ENCODE measurements around the gene LRRC9.

The LRRC9 gene

DNA sequence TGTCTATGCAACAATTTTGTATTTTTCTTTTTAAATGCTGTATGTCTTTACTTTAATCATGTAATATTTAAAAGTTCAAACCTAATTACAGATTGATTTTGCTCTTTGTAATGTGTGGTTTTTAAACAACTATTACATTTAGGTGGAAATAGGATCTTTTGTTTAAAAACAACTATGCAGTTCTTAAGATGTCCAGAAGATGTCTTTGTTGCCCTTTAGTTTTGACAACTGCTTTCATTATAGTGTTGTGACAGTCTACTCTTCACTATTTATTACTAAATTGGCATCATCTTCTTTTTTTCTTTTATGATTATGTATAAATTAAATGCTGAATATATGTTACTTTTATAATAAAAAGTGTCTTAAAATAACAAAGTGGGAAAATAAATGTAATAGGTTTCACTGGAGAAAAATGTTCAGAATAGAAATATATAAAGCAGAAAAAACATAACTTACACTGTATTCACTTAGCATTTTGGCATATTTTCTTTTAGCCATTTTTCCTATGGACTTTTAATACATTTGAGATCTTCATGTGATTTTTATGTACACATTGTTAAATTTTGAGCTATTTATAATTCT, 144.6 kb downstream of the LRRC9 start:
- no peak for TF ChIP-seq EZH2phosphoT487 (IDR thresholded peaks at IDR 0.05; ENCODE audit: borderline replicate concordance)
- TF ChIP-seq, protein P1, sequence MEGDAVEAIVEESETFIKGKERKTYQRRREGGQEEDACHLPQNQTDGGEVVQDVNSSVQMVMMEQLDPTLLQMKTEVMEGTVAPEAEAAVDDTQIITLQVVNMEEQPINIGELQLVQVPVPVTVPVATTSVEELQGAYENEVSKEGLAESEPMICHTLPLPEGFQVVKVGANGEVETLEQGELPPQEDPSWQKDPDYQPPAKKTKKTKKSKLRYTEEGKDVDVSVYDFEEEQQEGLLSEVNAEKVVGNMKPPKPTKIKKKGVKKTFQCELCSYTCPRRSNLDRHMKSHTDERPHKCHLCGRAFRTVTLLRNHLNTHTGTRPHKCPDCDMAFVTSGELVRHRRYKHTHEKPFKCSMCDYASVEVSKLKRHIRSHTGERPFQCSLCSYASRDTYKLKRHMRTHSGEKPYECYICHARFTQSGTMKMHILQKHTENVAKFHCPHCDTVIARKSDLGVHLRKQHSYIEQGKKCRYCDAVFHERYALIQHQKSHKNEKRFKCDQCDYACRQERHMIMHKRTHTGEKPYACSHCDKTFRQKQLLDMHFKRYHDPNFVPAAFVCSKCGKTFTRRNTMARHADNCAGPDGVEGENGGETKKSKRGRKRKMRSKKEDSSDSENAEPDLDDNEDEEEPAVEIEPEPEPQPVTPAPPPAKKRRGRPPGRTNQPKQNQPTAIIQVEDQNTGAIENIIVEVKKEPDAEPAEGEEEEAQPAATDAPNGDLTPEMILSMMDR (conservative IDR thresholded peaks at IDR 0.05; ENCODE audit: low read length), result peak; percentile 77
- no peaks in the 10 kb centered on the region for H3K36me3 ChIP-seq (ENCODE audit: insufficient read depth, low read length)
- H3K4me2 ChIP-seq (ENCODE audit: low read depth, low read length, poor library complexity, severe bottlenecking), result no peak overlapping the region
- no peaks in the 10 kb centered on the region for H3K27me3 ChIP-seq (ENCODE audit: insufficient read depth, low read length, poor library complexity, severe bottlenecking)
- H4K20me1 ChIP-seq (ENCODE audit: insufficient read depth, low read length, poor library complexity, severe bottlenecking), result no peaks in the 10 kb centered on the region
- no peaks in the 10 kb centered on the region for H3K4me1 ChIP-seq (ENCODE audit: insufficient read depth, low read length, poor library complexity, severe bottlenecking)
- H2AFZ ChIP-seq (ENCODE audit: low read length), result no peak overlapping the region
- H3K9me2 ChIP-seq (replicated peaks; ENCODE audit: low read depth, low read length), result no peaks in the 10 kb centered on the region
- H3F3A ChIP-seq (ENCODE audit: low read depth), result no peaks in the 10 kb centered on the region
- H3K4me3 ChIP-seq (ENCODE audit: low read length, poor library complexity, severe bottlenecking), result no peak overlapping the region
- H3K79me2 ChIP-seq (ENCODE audit: insufficient read depth, low read length), result no peaks in the 10 kb centered on the region
- no peaks in the 10 kb centered on the region for H3K9me3 ChIP-seq (ENCODE audit: insufficient read depth, low read depth, low read length)
- H3K9ac ChIP-seq (ENCODE audit: low read depth, low read length, poor library complexity, severe bottlenecking), result no peak overlapping the region

DNA sequence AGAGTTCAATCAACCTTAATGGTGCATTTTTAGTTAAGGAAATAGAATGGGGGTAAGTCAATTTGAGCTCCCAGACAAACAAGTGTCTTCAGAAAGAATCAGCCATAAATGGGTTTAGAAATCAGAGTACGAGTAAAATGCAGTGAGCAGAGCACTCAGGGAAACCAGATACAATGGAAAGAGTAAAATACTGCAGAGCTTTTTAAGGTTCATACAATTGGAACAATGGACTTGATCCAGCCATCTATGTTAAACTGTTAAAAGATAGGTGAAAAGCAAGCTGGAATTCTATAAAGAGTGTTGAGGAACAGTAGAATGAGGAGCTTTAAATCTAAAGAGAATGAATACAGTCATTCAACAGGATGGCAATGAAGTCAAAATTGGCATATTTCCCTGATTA, 147.9 kb downstream of the LRRC9 start:
- Histone ChIP-seq H3K36me3 (ENCODE audit: insufficient read depth, low read length) (no peaks in the 10 kb centered on the region), H3K27me3 (ENCODE audit: insufficient read depth, low read length, poor library complexity, severe bottlenecking) (no peaks in the 10 kb centered on the region), H3K9me3 (ENCODE audit: insufficient read depth, low read depth, low read length) (no peaks in the 10 kb centered on the region), H3K9ac (ENCODE audit: low read depth, low read length, poor library complexity, severe bottlenecking) (no peak overlapping the region), H3K4me2 (ENCODE audit: low read depth, low read length, poor library complexity, severe bottlenecking) (no peak overlapping the region), H3K79me2 (ENCODE audit: insufficient read depth, low read length) (no peaks in the 10 kb centered on the region), H3K4me3 (ENCODE audit: low read length, poor library complexity, severe bottlenecking) (no peak overlapping the region), H2AFZ (ENCODE audit: low read length) (no peak overlapping the region), H3F3A (ENCODE audit: low read depth) (no peaks in the 10 kb centered on the region), H3K9me2 (replicated peaks; ENCODE audit: low read depth, low read length) (no peaks in the 10 kb centered on the region), H4K20me1 (ENCODE audit: insufficient read depth, low read length, poor library complexity, severe bottlenecking) (no peaks in the 10 kb centered on the region), H3K4me1 (ENCODE audit: insufficient read depth, low read length, poor library complexity, severe bottlenecking) (no peaks in the 10 kb centered on the region)
- TF ChIP-seq EZH2phosphoT487 (IDR thresholded peaks at IDR 0.05; ENCODE audit: borderline replicate concordance), result no peak
- TF ChIP-seq, protein P1 (conservative IDR thresholded peaks at IDR 0.05; ENCODE audit: low read length), result no peak

DNA sequence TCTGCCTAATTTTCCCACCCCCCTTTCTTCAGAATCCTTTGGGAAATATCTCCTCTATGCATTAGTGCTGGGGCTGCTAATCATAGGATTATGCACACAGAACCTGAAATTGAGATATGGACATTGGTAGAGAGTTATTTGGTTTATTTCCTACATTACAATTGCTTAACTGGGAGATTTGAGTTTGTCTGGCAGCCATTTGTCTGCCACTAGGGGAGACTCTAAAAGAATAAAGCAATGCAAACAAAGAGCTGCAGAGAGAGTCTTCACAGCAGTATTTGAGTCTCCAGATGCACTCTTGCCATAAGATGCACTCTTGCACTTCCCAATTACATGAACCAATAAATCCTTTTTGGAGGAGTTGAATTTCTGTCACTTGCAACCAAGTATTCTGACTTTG, 159.8 kb downstream of the LRRC9 start:
- Histone ChIP-seq H3K4me3 (ENCODE audit: low read length, poor library complexity, severe bottlenecking) (no peak overlapping the region), H3K4me1 (ENCODE audit: insufficient read depth, low read length, poor library complexity, severe bottlenecking) (no peaks in the 10 kb centered on the region), H3K9me2 (replicated peaks; ENCODE audit: low read depth, low read length) (no peaks in the 10 kb centered on the region), H3K27me3 (ENCODE audit: insufficient read depth, low read length, poor library complexity, severe bottlenecking) (no peaks in the 10 kb centered on the region), H3K36me3 (ENCODE audit: insufficient read depth, low read length) (no peaks in the 10 kb centered on the region), H3K9me3 (ENCODE audit: insufficient read depth, low read depth, low read length) (peaks cover 5% of the 10 kb centered on the region; the same call in 1 of the 2 replicates), H3K9ac (ENCODE audit: low read depth, low read length, poor library complexity, severe bottlenecking) (no peak overlapping the region), H3K4me2 (ENCODE audit: low read depth, low read length, poor library complexity, severe bottlenecking) (no peak overlapping the region), H3F3A (ENCODE audit: low read depth) (no peaks in the 10 kb centered on the region), H3K79me2 (ENCODE audit: insufficient read depth, low read length) (no peaks in the 10 kb centered on the region), H4K20me1 (ENCODE audit: insufficient read depth, low read length, poor library complexity, severe bottlenecking) (no peaks in the 10 kb centered on the region), H2AFZ (ENCODE audit: low read length) (peak overlapping the region; percentile 76)
- TF ChIP-seq, protein P1 (conservative IDR thresholded peaks at IDR 0.05; ENCODE audit: low read length), result peak; percentile 66
- no peak for TF ChIP-seq EZH2phosphoT487 (IDR thresholded peaks at IDR 0.05; ENCODE audit: borderline replicate concordance)
